ENCODE measurements around the gene SIRT5.

GRCh38 chr6:13537527-13537897, 36.9 kb upstream of the SIRT5 start:
- no peak for TF ChIP-seq ZNF274 (IDR thresholded peaks at IDR 0.05; ENCODE audit: low read depth, low read length)
- TF ChIP-seq SUZ12 (IDR thresholded peaks at IDR 0.05; ENCODE audit: extremely low read depth, insufficient read depth, insufficient read length) = no peak
